ENCODE measurements around the gene NACC2.

GRCh38 chr9:135979547-135980166, 115.4 kb downstream of the NACC2 start:
- TF ChIP-seq CTCF (IDR thresholded peaks at IDR 0.05): no peak
- TF ChIP-seq EZH2 (IDR thresholded peaks at IDR 0.05; ENCODE audit: borderline replicate concordance, insufficient read depth, low read depth, low read length, poor library complexity, severe bottlenecking): no peak
